HK-2 (cell line): Measurements from ENCODE around the gene LINS1.

Experiments
- DNase-seq: peaks from one replicate; pipeline ENCODE4 v3.0.0-alpha.2; 2018; ENCODE audit not compliant: unreplicated experiment

Gene LINS1

DNA sequence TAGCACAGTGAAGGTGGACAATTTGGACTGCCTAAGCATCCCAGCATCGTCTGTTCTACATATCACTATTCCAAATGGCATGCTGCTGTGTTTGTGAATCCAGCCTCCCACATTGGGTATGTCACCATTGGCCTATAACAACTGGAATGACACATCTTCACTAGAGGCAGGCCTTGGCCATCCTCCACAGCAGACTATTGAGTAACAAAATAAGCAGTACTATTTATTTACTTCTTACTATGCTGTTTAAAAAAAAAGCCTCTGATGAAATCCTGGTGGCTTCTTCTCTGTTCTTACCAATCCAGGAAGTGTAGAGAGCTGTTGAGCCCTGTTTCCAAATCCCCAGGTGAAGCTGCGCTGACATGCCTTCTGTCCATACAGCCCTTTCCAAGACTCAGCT lies 42.7 kb downstream of the LINS1 start:
- DNase-seq: no peak

DNA sequence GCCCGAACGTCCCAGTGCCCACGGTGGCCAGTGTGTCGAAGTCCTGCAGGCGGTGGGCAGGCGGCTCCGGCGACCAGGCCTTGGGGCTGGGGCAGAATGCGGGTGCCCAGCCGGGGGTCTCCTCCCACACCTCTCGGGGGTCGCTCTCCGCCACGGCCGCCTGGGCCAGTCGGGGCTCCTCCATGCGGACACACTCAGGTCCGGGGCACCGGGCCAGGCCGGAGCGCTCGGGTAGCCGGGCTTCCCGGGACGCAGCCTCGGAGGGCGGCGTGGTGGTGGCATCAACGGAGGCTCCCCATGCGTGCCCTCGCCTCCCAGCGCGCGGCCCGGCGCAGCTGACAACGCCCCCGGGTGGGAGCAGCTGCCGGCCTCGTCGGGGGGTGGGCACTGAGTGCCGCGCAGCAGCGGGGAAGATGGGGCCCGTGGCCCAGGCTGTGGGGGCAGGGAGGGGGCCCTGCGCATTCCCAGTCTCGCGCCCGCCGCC lies 43.2 kb downstream of the LINS1 start:
- no peak for DNase-seq

- DNase-seq: no peak
Observed at GRCh38 chr15:100553468-100553867, 48.5 kb downstream of the LINS1 start.

DNA sequence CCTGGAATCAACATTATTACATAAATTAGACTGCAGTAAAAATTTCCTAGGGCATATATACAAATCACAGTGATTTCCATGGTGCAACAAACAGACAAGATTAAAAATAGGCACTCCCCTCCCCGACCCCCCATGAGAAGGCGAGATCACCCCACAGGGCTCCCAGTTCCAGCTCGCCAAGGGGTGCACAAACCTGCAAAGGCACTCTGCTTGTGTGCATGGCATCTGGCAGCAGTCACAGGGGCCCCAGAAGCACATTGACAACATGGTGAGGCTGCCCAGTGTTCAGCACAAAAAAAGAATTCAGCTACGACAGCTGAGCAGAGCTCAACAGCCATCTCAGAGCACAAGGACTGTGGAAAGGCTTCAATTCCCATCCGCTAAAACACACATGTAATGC lies 54.0 kb downstream of the LINS1 start:
- no peak for DNase-seq

DNA sequence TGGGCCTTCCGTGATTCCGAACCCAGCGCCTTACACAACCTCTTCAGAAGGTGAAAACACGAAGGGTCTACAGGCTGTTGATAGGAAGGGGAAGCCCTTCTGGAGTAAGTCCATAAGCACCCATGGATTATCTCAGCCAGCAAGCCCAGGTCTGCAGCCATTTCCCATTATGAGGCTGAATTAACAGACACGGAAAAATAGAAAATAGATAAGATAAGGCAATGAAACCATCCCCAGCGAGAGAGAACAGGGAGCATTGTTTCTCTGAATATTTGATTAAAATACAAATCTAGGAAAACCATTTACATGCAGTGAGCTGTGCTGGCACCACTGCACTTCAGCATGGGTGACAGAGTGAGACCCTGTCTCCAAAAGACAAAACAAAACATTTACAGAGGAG lies 57.0 kb downstream of the LINS1 start:
- DNase-seq: no peak

DNA sequence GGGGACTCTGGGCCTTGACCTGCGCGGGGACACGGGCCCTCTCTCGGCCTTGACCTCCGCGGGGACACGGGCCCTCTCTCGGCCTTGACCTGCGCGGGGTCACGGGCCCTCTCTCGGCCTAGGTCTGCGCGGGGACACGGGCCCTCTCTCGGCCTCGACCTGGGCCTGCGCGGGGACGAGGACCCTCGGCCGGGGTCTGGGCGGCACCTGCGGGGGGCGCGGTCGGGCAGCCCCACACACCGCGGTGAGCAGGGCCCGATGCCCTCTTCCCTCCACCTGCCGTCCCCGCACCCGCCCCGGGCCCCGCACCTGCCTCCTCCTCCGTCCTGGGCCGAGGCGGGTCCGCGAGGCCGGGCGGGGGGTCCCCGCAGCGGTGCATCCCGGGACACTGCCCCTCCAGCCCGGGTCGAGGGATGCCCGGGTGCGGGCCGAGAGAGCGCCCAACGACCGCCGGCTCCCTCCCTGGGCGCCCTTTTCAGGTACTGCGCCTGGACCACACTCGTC lies 57.6 kb downstream of the LINS1 start:
- no peak for DNase-seq

DNA sequence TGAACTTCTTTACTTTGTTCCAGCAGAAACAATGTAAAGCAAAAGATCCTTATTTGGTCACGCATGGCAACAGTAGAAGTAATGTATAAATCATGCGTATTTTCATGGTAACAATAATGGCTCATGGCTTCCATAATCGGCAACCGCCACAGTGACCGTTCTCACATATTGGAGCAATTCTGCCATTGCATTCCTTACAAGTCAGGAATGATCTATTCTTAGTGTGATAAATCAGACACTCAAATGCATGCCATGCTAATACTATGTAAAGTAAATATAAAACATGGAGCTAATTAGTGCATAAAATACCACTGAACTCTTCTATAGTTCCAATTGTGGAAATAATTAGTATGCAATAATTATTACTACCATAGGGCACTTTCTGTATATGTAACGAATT lies 59.7 kb downstream of the LINS1 start:
- DNase-seq: no peak

DNA sequence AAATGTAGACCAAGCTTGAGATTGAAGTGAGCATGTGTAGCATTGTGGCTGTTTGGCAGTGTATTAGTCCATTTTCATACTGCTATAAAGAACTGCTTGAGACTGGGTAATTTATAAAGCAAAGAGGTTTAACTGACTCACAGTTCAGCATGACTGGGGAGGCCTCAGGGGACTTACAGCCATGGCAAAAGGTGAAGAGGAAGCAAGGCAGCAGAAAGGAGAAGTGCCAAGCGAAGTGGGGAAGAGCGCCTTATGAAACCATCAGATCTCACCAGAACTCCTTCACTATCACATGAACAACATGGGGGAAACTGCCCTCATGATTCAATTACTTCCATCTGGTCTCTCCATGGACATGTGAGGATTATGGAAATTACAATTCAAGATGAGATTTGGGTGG lies 64.7 kb downstream of the LINS1 start:
- no peak for DNase-seq

DNA sequence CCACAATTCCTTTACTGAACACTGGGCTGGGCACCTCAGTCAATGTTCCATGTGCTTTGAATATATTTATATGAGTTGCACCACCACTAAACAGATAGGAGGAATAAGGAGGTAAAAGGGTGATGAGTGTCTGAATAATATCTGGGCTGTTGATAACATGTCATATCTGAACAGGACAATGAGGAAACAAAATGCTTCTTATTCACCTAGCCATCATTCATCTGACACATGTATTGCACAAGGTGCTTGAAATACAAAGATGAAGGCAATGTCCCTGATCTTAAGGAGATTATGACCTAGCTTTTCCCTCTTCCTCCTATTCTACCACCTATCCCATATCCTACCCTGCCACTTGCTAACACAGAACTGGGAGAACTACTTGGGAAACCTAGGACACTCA lies 65.3 kb downstream of the LINS1 start:
- no peak for DNase-seq

GRCh38 chr15:100533886-100534285 lies 68.1 kb downstream of the LINS1 start:
- no peak for DNase-seq

DNA sequence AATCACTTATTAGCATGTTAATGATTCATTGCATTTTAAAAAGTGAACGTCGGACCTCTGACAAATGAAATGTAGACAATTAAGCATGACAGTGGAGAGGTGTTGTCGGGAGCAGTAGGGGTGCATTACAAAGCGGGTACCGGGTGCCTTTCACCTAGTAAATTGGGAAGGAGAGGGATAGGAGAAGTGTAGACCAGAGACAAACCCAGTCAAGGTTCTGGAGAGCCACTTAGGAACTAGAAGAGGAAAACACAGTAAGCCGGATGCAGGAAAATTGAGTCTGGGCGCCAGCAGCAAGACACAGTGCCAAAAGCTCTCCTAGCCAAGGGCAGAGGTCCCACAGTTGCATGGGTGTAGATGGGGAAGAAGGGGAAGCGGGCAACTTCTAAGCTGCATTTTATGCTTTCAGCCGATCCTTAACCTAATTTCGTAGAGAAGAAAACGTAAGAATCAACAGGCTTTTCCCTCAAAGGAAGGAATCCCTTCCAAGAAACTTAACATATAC lies 70.1 kb downstream of the LINS1 start:
- no peak for DNase-seq

DNA sequence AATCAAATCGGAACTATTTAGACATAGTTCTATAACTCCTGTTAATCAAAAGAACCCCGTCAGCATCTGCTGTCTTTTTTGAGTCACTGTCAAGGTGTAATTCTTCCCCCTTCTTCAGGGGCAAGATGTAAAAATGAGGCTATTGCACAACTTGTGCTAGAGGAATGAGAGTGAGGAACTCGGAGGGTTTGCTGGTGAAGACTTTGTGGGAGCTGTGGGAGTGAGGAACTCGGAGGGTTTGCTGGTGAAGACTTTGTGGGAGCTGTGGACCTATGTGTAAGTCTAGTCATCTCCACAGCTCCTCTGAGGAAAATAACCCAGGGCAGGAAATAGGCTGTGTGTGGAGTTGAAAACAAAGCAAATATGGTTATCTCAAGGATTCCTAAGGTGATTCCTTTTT lies 70.8 kb downstream of the LINS1 start:
- DNase-seq: no peak

DNA sequence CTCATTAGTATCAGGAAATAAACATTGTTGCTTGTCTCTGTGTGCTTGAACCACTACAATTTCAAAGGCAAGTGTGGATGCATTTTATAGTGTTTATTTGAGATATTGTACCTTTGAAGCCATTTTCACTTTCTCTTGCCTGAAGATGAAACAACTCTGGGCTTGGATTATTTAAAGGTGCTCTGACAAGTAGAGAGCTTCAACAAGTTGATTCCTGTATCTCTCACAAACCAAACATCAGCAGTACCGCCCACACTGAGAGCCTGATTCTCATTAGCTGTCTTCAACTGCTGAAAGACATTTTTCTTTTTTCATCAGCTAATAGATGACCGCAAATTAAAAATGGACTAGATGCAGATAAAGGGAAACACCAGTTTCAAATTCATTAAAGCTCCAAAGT lies 72.4 kb downstream of the LINS1 start:
- DNase-seq: no peak

DNA sequence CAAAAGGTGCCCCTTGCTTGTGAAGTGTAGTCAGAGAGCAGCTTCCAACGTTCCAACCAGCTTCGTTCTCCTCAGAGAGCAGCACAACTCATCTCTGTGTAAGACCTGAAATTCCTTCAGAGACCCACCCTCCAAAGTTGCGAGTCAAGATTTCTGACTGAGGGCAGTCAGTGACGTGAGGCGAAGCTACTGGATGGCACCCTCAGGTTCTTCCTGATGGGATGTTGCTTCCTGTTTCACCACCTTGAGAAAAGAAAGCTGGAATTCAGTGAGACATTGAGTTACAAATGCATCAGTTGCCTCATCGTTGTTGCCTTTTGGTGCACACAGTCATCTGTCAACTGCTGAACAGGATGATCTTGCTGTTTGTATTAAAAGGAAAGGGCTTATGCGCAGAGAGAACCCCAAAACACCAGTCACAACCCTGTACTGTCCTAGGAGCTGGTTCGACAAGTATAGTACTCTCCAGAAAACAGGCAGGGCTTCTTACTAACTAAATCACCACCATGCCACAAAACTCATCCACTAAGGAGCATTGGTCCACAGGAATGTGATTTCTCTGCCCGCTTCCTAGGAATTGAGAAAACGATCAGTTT lies 73.1 kb downstream of the LINS1 start, which contains the start of gene CERS3:
TSS of gene CERS3 (minus strand) at position 118 of the 596 bp plus-strand sequence. CDS start 27,101 bp downstream, outside the sequence.
- no peak for DNase-seq

GRCh38 chr15:100526027-100526481 lies 75.9 kb downstream of the LINS1 start:
- no peak for DNase-seq

DNA sequence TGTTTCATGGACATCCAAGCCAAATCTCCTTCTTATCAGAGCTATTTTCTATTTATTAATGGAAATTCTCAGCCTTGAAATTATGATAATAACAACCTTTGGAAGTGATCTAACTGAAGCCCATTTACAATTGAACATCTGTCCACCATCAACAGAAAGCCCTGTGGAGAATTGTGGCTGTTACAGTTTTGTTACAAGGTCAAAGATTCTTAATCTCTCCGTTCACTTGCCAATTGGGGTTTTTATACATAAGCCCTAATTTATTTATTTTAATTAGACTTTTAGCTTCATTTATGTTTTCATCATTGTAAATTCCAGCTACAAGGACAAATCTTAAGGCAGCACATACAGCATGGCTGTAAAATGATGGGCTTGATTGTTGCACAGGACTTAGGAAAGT lies 76.5 kb downstream of the LINS1 start:
- DNase-seq: no peak

GRCh38 chr15:100524326-100524725 lies 77.7 kb downstream of the LINS1 start:
- no peak for DNase-seq

- DNase-seq: no peak
Observed at GRCh38 chr15:100521907-100522306, 80.1 kb downstream of the LINS1 start.

DNA sequence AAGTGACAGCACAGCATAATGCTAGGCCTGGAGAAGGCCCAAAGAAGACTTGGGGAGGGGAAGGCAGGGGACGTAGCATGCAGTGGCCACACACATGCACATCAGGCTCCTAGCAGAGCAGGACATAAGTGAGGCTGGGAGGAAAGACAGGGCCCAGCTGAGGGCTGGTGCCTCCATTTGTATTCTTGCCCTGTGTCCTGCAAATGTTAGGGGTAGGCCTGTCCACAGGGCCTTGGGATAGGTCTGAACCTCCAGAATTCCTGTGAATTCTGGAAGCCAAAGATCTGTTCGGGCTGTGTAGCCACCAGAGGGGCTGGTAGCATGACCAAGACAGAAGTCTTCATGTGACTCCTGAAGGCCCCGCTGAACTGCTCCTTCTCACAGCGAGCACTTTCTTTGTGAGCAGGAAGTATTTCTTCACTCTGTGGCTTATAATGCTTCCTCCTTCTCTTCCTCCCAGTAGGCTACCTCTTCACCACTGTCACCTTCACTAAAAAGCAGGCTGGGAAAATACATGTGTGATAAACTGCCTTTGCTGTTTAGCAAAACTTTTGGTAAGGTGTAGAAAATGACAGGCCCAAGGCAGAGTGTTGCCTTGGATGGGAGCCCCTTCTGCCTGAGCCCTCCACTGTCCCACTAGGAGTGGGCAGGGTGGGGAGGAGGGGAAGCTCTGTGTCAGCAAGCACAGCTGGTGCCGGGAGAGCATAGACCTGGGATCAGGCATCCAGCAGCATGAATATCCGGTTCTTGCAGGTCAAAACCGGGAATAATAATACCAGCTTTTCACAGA lies 81.7 kb downstream of the LINS1 start:
- DNase-seq: no peak

GRCh38 chr15:100517846-100518245 lies 84.1 kb downstream of the LINS1 start:
- no peak for DNase-seq
